ENCODE measurements around the gene BLMH.

DNA sequence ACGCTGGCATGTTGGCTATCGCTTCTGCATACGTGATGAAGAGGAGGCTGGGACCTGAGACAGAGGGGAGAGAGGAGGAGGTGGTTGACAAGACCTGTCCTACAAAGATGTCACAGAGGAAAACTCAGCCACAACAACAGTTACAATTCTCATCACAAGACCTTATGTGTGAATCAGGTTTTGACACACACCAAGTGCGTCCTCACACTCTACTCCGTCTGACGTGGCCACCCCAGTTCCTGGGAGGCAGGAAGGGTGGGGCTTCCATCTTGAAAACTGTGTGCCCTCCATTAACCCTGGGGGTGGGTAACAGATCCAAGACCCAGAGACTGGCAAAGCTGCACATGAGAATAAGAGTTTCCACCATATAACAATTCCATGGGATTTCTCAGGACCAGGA is 80.4 kb downstream of the BLMH start:
- TF ChIP-seq, protein P1, sequence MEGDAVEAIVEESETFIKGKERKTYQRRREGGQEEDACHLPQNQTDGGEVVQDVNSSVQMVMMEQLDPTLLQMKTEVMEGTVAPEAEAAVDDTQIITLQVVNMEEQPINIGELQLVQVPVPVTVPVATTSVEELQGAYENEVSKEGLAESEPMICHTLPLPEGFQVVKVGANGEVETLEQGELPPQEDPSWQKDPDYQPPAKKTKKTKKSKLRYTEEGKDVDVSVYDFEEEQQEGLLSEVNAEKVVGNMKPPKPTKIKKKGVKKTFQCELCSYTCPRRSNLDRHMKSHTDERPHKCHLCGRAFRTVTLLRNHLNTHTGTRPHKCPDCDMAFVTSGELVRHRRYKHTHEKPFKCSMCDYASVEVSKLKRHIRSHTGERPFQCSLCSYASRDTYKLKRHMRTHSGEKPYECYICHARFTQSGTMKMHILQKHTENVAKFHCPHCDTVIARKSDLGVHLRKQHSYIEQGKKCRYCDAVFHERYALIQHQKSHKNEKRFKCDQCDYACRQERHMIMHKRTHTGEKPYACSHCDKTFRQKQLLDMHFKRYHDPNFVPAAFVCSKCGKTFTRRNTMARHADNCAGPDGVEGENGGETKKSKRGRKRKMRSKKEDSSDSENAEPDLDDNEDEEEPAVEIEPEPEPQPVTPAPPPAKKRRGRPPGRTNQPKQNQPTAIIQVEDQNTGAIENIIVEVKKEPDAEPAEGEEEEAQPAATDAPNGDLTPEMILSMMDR (conservative IDR thresholded peaks at IDR 0.05 in 1 of 2, IDR thresholded peaks at IDR 0.05 in 1 of 2; ENCODE audit: extremely low read depth in 1 of 2, insufficient read depth in 1 of 2, low read depth in 1 of 2, low read length in 2 of 2) = no peak
- TF ChIP-seq EZH2 (IDR thresholded peaks at IDR 0.05; ENCODE audit: borderline replicate concordance, low read length) = no peak
